Measurements from ENCODE around the gene PSME3.
"Not testable (repeated sequence)": the region's sequence is repeated elsewhere in the genome, so short reads cannot be mapped to it uniquely, and the experiment has no call there.

Gene PSME3

GRCh38 chr17:42851371-42852240 is 18.4 kb downstream of the PSME3 start:
- not testable (repeated sequence) for DNase-seq

GRCh38 chr17:42852351-42852750 is 19.2 kb downstream of the PSME3 start:
- no peak for DNase-seq

- DNase-seq: no peak
These were observed 19.8 kb downstream of the PSME3 start for GRCh38 chr17:42853004-42853403.

GRCh38 chr17:42853597-42853967 is 20.4 kb downstream of the PSME3 start:
- DNase-seq: no peak

GRCh38 chr17:42853968-42854790 is 21.0 kb downstream of the PSME3 start:
- no peak for DNase-seq

GRCh38 chr17:42855048-42855596 is 21.9 kb downstream of the PSME3 start:
- DNase-seq: no peak

- not testable (repeated sequence) for DNase-seq
These were observed 22.9 kb downstream of the PSME3 start for GRCh38 chr17:42856093-42856492.

GRCh38 chr17:42856516-42856915 is 23.3 kb downstream of the PSME3 start:
- not testable (repeated sequence) for DNase-seq

GRCh38 chr17:42857389-42857788 is 24.2 kb downstream of the PSME3 start:
- no peak for DNase-seq

- DNase-seq: no peak
These were observed 32.5 kb downstream of the PSME3 start for GRCh38 chr17:42865638-42866094.

GRCh38 chr17:42866216-42866615 is 33.0 kb downstream of the PSME3 start:
- DNase-seq: no peak

- DNase-seq: no peak
These were observed 33.7 kb downstream of the PSME3 start for GRCh38 chr17:42866631-42867575.

GRCh38 chr17:42867694-42868261 is 34.6 kb downstream of the PSME3 start:
- DNase-seq: not testable (repeated sequence)

GRCh38 chr17:42868338-42868737 is 35.1 kb downstream of the PSME3 start:
- no peak for DNase-seq

GRCh38 chr17:42871647-42872046 is 38.5 kb downstream of the PSME3 start:
- no peak for DNase-seq

- DNase-seq: no peak
These were observed 39.2 kb downstream of the PSME3 start for GRCh38 chr17:42872251-42872965.

- DNase-seq: no peak
These were observed 40.1 kb downstream of the PSME3 start for GRCh38 chr17:42873315-42873714.

GRCh38 chr17:42873932-42874695 is 40.9 kb downstream of the PSME3 start:
- DNase-seq: not testable (repeated sequence)

- no peak for DNase-seq
These were observed 43.8 kb downstream of the PSME3 start for GRCh38 chr17:42877037-42877436.

- DNase-seq: no peak
These were observed 45.1 kb downstream of the PSME3 start for GRCh38 chr17:42878123-42878880.

Measured in fibroblast of upper back skin (primary cell).